ENCODE data around the gene PCDHA1.
A peak's percentile ranks its signal among the peaks of the same experiment; 100 is the strongest.

Gene PCDHA1

DNA sequence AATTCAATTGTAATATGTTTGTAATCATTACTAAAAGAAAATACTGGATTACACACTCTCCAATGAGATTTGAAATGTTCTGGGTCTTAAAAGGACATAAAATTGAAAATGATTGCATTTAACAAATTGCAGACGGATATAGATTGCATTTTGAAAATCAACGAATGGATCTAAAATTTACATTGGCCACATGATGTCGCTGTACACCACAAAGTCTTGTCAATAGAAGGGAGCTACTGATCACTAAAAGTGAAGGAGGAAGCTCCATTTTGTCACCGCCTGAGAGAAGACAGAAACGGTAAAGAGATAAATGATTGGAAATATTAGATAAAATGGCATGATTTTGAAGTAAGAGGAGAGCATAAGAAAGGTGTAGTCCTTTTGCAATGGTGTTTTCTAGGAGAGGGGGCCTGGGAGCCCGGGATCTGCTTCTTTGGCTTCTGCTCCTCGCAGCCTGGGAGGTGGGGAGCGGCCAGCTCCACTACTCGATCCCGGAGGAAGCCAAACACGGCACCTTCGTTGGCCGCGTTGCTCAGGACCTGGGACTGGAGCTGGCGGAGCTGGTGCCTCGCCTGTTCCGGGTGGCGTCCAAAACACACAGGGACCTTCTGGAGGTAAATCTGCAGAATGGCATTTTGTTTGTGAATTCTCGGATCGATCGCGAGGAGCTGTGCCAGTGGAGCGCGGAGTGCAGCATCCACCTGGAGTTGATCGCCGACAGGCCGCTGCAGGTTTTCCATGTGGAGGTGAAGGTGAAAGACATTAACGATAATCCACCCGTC lies at the start of gene PCDHA1:
PCDHA1 (plus strand) TSS at position 236 of the 782 bp plus-strand sequence.
- no peak for DNase-seq (ENCODE audit: low read depth)
- no peak within 1 kb of the TSS for H3K4me3 ChIP-seq (ENCODE audit: low read depth, low read length)
- TF ChIP-seq, protein P1, sequence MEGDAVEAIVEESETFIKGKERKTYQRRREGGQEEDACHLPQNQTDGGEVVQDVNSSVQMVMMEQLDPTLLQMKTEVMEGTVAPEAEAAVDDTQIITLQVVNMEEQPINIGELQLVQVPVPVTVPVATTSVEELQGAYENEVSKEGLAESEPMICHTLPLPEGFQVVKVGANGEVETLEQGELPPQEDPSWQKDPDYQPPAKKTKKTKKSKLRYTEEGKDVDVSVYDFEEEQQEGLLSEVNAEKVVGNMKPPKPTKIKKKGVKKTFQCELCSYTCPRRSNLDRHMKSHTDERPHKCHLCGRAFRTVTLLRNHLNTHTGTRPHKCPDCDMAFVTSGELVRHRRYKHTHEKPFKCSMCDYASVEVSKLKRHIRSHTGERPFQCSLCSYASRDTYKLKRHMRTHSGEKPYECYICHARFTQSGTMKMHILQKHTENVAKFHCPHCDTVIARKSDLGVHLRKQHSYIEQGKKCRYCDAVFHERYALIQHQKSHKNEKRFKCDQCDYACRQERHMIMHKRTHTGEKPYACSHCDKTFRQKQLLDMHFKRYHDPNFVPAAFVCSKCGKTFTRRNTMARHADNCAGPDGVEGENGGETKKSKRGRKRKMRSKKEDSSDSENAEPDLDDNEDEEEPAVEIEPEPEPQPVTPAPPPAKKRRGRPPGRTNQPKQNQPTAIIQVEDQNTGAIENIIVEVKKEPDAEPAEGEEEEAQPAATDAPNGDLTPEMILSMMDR (conservative IDR thresholded peaks at IDR 0.05; ENCODE audit: low read depth, low read length), result no peak

DNA sequence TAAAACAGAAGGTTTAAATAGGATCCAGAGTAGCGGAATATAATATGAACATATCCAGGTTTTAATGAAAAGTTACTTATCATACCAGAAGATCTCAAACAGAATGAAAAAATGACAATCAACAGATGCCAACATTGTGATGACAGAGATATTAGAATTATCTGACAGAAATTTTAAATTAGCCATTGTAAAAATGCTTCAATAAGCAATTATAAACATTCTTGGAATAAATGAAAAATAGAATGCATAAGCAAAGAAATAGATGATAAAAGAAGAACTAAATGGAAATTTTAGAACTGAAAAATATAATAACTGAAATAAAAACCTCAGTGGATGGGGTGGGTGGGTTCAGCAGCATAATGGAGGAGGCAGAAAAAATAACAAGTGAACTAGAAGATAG lies 48.5 kb upstream of the PCDHA1 start:
- no peak for DNase-seq (ENCODE audit: low read depth)
- no peak overlapping the region for H3K4me3 ChIP-seq (ENCODE audit: low read depth, low read length)
- TF ChIP-seq, protein P1 (conservative IDR thresholded peaks at IDR 0.05; ENCODE audit: low read depth, low read length), result no peak

DNA sequence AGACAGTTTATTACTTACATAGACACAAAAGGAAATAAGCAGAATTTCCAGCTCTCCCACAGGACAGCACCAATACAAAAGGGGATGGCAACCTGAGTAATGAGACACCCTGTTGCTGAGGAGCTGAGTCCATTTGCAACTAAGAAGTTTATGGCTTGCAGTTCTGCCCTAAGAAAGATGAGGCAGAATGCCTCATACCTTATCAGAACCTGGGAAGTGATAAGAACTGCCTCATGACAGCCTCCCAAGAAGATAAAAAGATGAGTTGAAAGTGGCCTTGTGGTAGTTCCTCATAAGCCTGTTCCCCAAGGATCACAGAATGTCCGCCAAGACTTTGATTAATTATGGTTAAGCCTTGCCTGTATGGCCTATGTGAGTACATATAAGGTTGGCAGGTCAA lies 44.0 kb upstream of the PCDHA1 start:
- H3K4me3 ChIP-seq (ENCODE audit: low read depth, low read length), result no peak overlapping the region
- TF ChIP-seq, protein P1 (conservative IDR thresholded peaks at IDR 0.05; ENCODE audit: low read depth, low read length), result no peak
- DNase-seq (ENCODE audit: low read depth), result no peak

GRCh38 chr5:140753561-140753960 lies 32.4 kb upstream of the PCDHA1 start:
- DNase-seq (ENCODE audit: low read depth), result no peak
- TF ChIP-seq, protein P1 (conservative IDR thresholded peaks at IDR 0.05; ENCODE audit: low read depth, low read length), result no peak
- no peak overlapping the region for H3K4me3 ChIP-seq (ENCODE audit: low read depth, low read length)

- TF ChIP-seq, protein P1 (conservative IDR thresholded peaks at IDR 0.05; ENCODE audit: low read depth, low read length), result no peak
- H3K4me3 ChIP-seq (ENCODE audit: low read depth, low read length), result no peak overlapping the region
- peak; percentile 2 for DNase-seq (ENCODE audit: low read depth)
Measured at GRCh38 chr5:140764177-140764973, 21.6 kb upstream of the PCDHA1 start.

DNA sequence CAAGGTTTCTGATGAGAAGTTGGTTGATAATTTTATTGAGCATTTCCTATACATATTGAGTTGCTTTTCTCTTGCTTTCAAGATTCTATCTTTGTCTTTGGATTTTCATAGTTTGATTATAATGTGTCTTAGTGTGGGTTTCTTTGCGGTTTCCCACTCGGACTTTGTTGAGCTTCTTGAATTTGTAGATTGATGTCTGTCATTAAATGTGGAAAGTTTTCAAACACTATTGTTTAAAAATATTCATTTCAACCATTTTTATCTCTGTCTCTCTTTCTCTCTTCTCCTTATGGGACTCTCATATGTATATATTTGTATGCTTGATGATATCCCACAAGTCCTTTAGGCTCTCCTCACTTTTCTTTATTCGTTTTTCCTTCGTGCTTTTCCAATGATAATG lies 18.5 kb upstream of the PCDHA1 start:
- DNase-seq (ENCODE audit: low read depth), result no peak

More for the DNA sequence above, 18.5 kb upstream of the PCDHA1 start:
- TF ChIP-seq, protein P1 (conservative IDR thresholded peaks at IDR 0.05; ENCODE audit: low read depth, low read length), result no peak
- H3K4me3 ChIP-seq (ENCODE audit: low read depth, low read length), result no peak overlapping the region

All from choroid plexus epithelial cell (primary cell).